ENCODE measurements around the gene TRAF2.
A peak's percentile ranks its signal among the peaks of the same experiment; 100 is the strongest.
"Not testable (repeated sequence)": the region's sequence is repeated elsewhere in the genome, so short reads cannot be mapped to it uniquely, and the experiment has no call there.

The TRAF2 gene

DNA sequence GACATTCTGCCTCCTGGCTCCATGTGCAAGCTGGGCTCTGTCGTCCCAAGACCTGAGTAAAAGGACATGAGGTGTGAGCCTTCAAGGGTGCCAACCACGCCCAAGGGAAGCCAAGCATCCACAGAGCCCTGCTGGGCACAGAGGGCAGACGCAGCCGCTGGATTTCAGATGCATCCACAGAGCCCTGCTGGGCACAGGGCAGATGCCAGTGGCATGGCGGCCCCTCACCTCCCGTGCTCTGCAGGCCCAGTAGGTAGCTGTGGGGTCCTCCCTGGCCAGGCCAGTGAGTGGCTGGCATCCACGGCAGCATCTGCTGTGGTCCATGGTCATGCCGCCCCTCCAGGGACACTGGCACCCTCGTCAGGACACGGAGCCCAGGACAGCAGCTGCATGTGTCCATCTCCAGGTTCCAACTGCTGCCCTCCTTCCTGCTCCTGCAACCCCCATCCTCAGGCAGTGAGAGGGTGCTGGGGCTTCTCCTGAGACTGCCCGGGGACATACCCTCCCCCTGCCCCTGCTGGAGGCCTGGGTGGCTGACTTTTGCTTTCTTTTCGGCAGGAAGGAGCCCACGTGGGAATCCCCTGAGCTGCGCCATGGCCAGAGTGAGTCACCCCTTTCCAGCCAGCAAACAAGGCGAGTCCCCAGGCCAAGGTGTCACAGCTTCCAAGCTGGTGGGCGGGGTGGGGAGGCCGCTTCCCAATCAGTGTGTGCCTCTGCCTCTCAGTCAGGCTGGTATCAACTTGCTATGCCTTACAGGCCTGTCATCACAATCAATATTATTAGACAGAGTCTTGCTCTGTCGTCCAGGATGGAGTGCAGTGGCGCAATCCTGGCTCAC lies 4.0 kb upstream of the TRAF2 start:
- peak; percentile 71 to 80 for DNase-seq (ENCODE audit: low read depth in 2 of 2)

DNA sequence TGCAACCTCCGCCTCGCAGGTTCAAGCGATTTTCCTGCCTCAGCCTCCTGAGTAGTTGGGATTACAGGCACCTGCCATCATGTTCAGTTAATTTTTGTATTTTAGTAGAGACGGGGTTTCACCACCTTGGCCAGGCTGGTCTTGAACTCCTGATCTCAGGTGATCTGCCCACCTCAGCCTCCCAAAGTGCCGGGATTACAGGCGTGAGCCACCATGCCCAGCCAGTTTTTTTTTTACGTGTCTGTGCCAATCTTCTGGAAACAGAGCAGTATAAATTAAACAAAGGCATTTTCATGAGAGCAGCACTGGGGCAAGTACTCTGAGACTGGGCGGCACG lies 3.4 kb upstream of the TRAF2 start:
- DNase-seq (ENCODE audit: low read depth in 2 of 2), result not testable (repeated sequence)

DNA sequence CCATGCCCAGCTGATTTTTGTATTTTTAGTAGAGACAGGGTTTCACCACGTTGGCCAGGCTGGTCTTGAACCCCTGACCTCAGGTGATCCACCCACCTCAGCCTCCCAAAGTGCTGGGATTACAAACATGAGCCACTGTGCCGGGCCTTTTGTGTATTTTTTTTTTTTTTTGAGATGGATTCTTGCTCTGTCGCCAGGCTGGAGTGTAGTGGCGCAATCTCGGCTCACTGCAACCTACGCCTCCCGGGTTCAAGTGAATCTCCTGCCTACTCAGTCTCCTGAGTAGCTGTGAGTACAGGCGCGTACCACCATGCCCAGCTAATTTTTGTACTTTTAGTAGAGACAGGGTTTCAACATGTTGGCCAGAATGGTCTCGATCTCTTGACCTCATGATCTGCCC lies 2.6 kb upstream of the TRAF2 start:
- DNase-seq (ENCODE audit: low read depth in 2 of 2), result not testable (repeated sequence)

DNA sequence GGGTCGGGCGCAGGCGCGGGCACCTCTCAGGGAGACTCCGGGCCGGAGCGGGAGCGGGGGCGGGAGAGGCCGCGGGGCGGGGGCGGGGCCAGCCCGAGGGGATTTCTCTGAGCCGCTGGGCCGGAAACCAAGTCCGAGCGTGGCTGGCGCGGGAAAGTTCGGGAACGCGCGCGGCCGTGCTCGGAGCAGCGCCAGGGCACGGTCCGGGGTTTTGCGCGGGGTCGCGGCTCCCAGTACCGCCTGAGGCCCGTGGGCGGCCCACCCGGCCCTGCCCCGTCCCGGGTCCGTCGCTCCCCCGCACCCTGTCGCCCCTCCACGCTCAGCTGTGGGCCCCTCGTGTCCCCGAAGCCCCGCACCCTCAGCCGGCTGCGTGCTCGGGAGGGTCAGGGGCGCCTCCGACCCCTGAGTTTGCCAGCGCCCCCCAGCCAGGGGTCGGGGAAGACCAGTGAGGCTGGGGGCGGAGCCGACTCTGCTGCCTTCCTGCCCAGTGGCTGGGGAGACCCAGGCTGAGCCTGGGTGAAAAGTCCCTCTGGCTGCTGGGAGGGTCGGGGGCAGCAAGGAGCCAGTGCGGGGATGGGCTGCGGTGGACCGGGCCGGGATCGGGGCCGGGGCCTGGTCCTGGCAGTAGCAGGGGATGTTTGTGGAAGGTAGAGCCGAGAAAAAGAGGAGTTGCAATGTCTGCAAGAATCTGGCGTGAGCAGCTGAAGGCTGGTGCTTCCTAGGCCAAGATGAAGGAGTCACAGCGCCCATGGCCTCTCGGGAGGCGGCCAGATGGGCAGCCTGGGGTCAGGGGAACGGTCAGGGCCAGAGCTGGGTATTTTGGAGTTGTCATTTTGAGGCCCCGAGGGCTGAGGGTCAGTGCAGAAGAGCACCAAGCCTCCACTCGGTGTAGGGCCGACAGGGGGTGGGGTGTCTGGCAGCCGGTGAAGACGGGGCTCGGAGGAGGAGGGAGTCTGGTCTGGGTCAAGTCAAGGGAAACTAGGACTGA lies 588 bp downstream of the TRAF2 start:
- no peak for DNase-seq (ENCODE audit: low read depth in 2 of 2)

DNA sequence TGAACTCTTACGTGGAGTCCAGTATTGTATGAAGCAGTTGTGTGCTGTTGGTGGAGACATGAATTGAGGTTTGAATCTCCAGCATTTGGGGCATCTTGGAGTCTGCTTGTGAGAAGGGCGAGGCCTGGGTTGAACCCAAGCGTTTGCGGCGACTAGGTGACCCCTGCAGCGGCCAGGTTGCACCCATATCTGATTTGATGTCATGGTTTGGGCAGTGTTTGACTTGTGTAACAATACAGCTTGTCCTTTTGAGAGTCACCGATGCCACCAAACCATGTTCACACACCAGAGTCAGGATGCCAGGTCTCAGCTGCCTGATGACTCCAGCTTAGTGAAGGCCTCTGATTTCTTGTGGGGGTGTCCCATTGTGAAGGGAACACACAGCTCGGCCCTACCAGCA lies 2.1 kb downstream of the TRAF2 start:
- DNase-seq (ENCODE audit: low read depth in 2 of 2), result no peak

DNA sequence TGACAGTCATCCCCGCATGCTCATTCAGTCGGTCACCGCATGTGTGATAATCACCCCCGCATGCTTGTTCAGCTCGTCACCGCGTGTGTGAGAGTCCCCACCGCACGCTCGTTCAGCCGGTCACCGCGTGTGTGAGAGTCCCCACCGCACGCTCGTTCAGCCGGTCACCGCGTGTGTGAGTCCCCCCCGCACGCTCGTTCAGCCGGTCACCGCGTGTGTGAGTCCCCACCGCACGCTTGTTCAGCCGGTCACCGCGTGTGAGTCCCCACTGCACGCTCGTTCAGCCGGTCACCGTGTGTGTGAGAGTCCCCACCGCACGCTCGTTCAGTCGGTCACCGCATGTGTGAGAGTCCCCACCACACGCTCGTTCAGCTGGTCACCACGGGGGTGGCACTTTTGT lies 3.5 kb downstream of the TRAF2 start:
- DNase-seq (ENCODE audit: low read depth in 2 of 2), result no peak

DNA sequence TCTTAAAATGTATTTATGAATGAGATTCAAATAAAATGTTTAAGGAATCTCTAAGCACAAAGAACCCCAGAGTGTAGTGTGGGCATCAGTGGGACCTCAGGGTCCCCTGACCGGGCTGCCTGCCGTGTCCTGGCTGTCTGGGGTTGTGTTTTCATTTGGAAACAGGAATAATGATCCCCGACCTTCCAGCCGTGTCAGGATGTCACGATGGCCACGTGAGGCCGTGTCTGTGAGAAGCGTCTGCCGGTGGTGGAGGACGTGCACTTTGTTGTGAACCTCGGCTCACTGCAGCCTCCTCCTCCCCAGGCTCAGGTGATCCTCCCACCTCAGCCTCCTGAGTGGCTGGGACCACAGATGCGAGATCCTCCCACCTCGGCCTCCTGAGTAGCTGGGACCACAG lies 4.3 kb downstream of the TRAF2 start:
- no peak for DNase-seq (ENCODE audit: low read depth in 2 of 2)

DNA sequence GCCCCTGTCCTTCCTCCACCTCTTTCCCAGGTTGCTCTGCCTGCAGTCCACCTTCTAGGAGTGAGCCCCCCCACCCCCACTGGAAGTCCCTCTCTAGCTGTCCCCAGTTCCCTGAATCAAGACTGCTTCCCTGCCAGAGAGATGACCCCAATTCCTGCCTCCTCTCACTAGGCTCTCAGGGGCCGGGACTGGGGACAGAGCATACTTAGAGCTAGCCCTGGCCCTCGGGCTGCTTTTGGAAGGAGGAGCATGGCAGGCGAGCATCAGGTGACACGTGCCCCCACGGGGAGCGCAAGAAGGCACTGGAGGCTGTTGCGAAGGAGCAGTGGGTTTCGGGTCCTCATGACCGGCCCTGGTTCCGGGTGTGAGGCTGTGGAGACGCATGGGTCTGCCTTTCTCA lies 9.7 kb downstream of the TRAF2 start:
- DNase-seq (ENCODE audit: low read depth in 2 of 2), result no peak

DNA sequence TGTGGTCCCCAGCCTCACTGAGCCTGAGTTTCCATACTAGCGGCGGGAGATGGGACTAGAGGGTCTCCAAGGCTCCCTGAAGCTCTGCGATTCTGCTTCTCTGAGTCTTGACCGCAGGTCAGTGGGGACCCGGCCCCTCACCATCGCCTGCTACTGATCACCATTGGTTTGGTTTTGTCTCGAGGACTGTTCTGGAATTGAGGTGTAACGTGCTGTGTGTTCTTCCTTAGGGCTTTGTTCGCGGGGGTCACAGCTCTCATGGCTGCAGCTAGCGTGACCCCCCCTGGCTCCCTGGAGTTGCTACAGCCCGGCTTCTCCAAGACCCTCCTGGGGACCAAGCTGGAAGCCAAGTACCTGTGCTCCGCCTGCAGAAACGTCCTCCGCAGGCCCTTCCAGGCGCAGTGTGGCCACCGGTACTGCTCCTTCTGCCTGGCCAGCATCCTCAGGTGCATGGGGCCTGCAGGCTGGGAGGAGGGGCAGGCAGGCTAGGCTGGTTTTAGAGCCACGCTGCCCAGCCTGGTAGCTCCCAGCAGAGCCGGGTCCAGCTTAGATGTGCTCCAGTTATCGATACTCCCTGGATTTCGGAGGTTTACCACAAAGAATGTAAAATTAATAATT lies 12.3 kb downstream of the TRAF2 start:
- no peak for DNase-seq (ENCODE audit: low read depth in 2 of 2)

DNA sequence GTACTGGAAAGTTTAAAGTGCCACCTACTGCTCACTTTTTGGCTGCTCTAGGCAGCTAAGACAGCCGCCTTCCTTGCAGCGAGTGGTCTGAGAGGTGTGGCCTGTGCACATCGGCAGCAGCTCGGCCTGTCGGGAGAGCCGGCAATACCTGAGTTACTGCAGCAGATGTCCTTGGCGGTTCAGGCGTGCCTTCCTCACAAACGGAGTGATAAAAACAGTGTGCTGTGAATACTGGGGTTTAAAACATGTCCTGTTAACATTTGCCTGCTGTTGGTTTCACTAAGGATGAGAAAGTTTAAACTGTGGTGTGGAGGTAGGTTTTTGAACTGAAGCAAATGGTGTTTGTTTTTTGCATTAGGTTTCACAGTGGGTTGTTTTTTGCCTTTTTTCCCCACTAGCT lies 12.9 kb downstream of the TRAF2 start:
- DNase-seq (ENCODE audit: low read depth in 2 of 2), result no peak

DNA sequence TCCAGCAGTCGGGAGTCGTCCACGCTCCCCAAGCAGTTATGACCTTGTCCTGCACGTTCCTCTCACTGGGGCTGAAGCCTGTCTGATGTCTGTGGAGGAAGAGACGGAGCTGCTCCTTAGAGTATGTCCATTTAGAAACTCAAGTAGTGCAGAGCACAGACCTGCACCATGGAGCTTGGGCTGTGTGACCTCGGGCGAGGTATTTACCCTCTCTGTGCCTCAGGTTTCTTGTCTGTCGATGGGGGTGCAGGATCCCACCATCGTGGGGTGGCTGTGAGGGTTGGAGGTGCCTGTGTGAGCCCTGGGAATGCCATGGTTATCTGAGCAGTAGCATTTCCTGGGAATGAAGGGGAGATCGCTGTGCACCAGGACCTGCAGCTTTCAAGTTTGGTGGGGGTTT lies 14.2 kb downstream of the TRAF2 start:
- no peak for DNase-seq (ENCODE audit: low read depth in 2 of 2)

DNA sequence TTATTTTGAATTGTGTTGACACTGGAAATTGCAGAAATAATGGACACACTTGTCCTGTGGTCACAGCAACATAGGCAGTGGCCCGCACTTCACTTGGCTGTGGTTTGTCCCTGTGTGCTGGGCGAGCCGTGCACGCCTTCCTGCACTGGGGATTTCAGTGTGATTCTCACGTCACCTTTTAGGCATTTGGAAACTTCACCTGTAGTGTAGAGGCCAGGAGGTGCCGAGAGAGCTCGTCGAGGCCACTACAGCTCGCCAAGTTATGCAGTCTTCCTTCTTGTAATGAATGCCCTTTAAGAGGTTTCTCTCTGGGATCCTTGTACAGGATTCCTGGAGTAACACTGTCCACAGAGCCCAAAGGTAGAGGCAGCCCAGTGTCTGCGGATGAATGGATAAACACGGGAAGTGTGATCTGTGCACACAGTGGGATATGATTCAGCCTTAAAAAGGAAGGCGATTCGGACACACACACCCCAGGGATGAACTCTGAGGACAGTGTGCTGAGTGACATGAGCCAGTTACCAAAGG lies 14.7 kb downstream of the TRAF2 start:
- DNase-seq (ENCODE audit: low read depth in 2 of 2), result no peak

DNA sequence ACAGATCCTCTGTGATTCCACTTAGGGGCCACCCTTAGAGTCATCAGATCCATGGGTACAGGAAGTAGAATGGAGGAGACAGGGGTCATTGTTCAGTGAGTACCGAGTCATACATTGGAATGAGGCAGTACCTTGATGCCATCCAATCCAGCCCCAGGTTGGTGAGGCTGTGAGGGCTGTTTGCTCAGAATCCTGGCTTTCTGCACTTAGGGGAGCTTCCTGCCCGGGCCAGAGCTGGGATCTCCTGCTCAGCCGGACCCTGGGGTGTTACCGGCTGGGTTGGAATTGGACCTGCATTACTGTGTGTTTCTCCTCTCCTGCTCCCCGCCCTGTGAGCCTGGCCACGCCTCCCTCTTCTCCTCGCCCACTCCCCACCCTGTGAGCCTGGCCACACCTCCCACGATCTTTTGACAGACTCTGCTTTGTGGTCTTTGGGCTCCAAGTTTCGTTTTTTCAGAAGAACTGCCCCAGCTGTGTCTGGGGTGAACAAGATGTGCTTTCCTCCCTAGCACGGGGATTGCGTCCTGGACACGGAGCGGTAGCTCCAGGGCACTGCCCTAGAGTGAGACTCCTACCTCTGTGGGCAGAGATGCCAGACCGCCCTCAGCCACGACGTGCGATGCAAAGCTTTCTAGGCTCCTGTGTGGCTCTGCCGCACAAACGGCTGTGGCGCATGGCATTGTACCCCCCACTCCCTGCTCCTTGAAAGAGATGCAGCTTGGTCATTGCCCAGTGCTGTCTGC lies 15.4 kb downstream of the TRAF2 start:
- DNase-seq (ENCODE audit: low read depth in 2 of 2), result no peak

DNA sequence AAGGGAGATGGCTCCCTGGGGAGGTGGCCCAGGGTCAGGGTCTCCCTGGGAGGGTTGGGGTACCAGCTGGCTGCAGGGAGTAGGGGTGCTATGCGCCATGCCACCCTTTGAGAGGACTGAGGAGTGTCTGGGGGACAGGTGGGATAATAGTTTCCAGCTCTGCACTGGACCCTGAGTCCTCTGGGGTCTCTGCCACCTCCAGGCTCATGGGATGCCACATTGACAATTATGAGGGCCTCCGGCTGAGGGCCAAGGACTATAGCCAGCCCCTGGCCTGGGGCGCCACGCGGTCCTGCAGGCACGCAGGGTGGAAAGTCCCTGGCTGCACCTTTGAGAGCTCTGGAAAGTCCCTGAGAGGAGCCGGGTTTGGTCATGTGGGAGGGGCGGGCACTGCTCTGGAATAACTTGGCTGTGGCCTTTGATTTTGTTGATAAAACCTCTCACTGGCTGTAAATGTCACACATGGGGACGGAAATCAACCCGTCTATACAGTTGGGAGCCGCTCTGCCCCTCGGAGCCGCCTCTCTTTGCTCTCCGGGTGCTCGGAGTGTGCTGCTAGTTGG lies 16.0 kb downstream of the TRAF2 start:
- DNase-seq (ENCODE audit: low read depth in 2 of 2), result peak; percentile 49 to 62

DNA sequence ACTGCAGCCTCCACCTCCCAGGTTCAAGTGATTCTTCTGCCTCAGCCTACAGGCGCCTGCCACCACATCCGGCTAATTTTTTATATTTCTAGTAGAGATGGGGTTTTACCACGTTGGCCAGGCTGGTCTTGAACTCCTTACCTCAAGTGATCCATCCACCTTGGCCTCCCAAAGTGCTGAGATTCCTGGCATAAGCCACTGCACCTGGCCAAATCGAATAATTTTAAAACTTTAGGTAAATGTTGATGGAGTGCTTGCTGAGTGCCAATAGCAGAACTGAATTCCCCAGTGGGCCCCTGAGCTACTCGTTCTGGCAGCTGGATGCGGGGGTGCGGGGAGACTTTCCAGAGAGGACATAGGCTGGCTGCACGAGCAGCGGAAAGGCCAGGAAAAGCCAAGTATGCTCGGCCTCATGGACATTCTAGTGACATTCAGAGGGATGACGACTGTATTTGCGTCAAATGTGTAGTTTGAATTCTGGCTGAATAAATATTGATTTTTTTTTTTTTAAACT lies 16.8 kb downstream of the TRAF2 start:
- no peak for DNase-seq (ENCODE audit: low read depth in 2 of 2)

DNA sequence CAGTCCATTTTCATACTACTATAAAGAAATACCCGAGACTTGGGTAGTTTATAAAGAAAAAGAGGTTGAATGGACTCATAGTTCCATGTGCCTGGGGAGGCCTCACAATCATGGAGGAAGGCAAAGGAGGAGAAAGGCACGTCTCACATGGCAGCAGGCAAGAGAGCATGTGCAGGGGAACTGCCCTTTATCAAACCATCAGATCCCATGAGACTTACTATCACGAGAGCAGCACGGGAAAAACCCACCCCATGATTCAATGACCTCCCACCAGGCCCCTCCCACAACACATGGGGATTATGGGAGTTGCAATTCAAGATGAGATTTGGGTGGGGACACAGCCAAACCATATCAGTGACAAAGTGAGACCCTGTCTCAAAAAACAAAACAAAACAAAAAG lies 19.9 kb downstream of the TRAF2 start:
- DNase-seq (ENCODE audit: low read depth in 2 of 2), result no peak

DNA sequence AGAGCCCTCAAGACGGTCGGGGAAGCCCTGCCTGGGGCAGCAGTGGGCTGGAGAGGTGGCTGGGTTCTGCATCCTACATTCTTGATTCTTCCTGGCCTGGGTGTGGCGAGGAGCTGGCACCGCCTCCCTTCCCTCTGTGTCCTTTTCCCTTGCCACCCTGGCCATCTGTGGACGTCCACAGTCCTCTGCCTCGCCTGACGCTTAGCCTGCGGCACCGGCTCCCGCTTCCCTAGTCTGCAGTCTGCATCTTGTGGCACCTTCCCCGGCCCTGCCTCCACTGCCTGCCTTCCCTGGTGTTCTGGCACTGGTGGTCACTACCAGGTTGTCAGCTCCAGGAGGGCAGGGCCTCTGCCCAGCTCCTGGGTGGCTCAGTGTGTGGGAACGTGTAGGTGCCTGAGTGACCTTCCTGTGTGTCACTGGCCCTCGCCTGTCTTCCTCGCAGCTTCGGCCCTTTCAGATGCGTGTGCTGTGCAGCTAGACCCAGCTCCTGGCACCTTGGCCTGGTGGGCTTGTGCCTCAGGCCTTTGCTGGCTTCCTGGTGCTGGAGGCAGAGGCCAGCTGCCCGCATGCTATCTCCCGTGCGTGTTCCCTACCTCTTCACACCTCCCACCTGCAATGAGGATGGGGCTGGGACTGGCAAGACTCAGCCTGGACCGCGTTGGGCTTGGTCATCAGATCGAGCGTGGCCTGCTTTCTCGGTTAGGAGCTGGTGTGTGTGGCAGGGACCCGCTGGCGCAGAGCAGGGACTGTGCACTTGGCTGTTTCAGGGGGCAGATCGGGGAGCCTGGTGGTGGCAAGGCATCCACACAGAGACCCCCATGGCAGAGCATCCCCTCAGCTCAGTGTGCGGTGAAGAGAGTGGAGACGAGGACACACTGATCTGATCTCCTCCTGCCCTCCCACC lies 20.9 kb downstream of the TRAF2 start:
- no peak for DNase-seq (ENCODE audit: low read depth in 2 of 2)

DNA sequence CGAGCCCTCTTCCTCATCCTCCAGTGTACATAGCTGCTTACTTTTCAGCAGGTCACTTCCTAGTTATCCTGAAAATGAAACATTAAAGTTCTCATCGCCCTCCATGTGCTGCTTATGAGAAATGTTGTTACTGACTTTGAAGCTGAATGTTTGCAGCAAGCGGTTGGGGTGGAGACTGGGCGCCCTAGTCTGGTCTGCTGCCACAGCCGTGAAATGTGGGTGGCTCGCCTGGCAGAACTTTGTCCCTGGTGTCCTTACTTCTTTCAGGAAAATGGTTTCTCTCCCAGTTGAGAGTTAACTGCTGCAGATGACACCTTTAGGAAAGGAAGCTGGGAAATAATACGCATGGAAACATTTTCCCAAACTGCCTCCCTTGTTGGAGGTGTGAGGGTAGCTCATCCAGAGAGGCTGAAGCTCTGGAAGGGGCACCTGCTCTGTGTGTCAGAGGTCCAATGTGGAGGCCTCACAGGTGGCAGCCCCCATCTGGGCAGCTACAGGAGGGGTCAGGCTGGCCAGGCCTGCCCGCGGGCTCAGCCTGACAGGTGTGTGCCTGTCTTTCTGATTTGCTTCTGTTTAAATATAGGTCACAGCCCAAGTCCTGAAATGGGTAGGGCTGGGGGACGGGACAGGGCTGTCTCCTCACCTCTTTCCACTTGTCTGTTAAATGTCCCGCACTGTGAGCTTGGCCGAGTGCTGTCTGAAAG lies 24.0 kb downstream of the TRAF2 start:
- DNase-seq (ENCODE audit: low read depth in 2 of 2), result no peak

DNA sequence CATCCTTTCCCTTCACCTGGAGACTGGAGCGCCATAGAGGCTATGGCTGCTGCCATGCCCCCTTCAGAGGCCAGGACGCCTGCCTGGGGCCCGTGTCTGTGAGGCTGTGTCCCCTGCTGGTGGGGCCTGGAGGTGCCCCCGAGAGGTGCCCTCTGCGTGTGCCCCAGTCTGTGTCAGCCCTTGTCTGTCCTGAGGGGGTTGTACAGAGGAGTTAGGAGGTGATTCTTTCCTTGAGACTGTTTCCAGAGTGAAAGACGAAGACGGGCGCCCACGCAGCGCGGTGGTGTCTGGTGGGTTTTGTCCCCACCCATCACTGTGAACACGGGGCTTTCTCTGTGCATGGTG lies 24.6 kb downstream of the TRAF2 start:
- no peak for DNase-seq (ENCODE audit: low read depth in 2 of 2)
